Vagina (tissue), 2 donors: ENCODE results near the gene C22orf23. TPM values are rescaled to one million over a fixed set of nuclear protein-coding genes. Genes with fewer than 3 reads are reported as not detected.

Experiments
- DNase-seq, 2 donors: peaks; one replicate each; pipeline ENCODE4 v3.0.0-alpha.2; 2017; ENCODE audit errors: extremely low spot score in 2 of 2
- H3K27ac ChIP-seq: fragments of 200-600 bp; sonication (generic); one replicate; pipeline ENCODE4 v1.5.1; 2019
- H3K27me3 ChIP-seq: fragments of 200-600 bp; sonication (generic); one replicate; pipeline ENCODE4 v1.5.1; 2019
- H3K36me3 ChIP-seq, 2 donors: fragments of 200-600 bp; sonication (generic); one replicate each; pipeline ENCODE4 v1.5.1; 2017 to 2019
- H3K4me1 ChIP-seq: fragments of 200-600 bp; sonication (generic); one replicate; pipeline ENCODE4 v1.5.1; 2019
- H3K4me3 ChIP-seq, 2 donors: fragments of 200-600 bp; sonication (generic); 1 replicate in 1 of 2; 2 replicates in 1 of 2; pipeline ENCODE4 v1.5.1; 2016 to 2019
- H3K9me3 ChIP-seq: fragments of 200-600 bp; sonication (generic); one replicate; pipeline ENCODE4 v1.5.1; 2019
- CTCF ChIP-seq, 3 experiments: fragments of 450-650 bp in 2 of 3; fragments of 200-600 bp in 1 of 3; sonication (generic) in 1 of 3; IDR thresholded peaks; one replicate each; pipeline ENCODE4 v1.5.1; 2017 to 2019; ENCODE audit warnings: antibody characterized with exemption in 3 of 3, mild to moderate bottlenecking in 2 of 3, moderate library complexity in 2 of 3
- POLR2A ChIP-seq, 2 donors: fragments of 450-650 bp; IDR thresholded peaks; one replicate each; pipeline ENCODE4 v1.6.1; 2017; ENCODE audit warnings: antibody characterized with exemption in 2 of 2, mild to moderate bottlenecking in 2 of 2, moderate library complexity in 2 of 2
- POLR2AphosphoS5 ChIP-seq, 2 donors: sonication (generic); formaldehyde crosslinking; IDR thresholded peaks; one replicate each; pipeline ENCODE4 v1.9.0; 2017; ENCODE audit warnings: antibody characterized with exemption in 2 of 2, mild to moderate bottlenecking in 2 of 2, low read depth in 1 of 2; ENCODE audit not compliant: insufficient read depth in 1 of 2
- intact Hi-C: fragments of 100-400 bp; cut with DNase I; formaldehyde crosslinking; loops from one replicate; pipeline ENCODE4 v1.15.1; 2023
- total RNA-seq: library from RNA; depleted of rRNA; stranded (reverse); fragments of >200 nt; gene quantifications from one replicate; pipeline ENCODE4 v1.2.3, GENCODE V29; 2016

The C22orf23 gene
- total RNA-seq, 1 donor from 2014 or later: not detected

GRCh38 chr22:37930270-37930951 lies 23.0 kb downstream of the C22orf23 start:
- H3K36me3 ChIP-seq: peaks cover 0 to 75% of the 10 kb centered on the region in 2 donors
- peaks cover 41% of the 10 kb centered on the region for H3K4me1 ChIP-seq
- no peak overlapping the region for H3K4me3 ChIP-seq
- no peak for DNase-seq
- no peaks in the 10 kb centered on the region for H3K27me3 ChIP-seq
- H3K9me3 ChIP-seq: no peaks in the 10 kb centered on the region
- TF ChIP-seq CTCF (IDR thresholded peaks at IDR 0.05) (no peak), POLR2AphosphoS5 (IDR thresholded peaks at IDR 0.05; ENCODE audit: insufficient read depth in 1 of 2, low read depth in 1 of 2) (no peak), POLR2A (IDR thresholded peaks at IDR 0.05) (no peak)
- intact Hi-C loops: loop anchor here (10.0 kb wide), 1 partner anchor 46 kb away; no protein-coding TSS in a partner anchor
- H3K27ac ChIP-seq: peak overlapping the region; percentile 57

- intact Hi-C loops: no loop called here
- no peak for TF ChIP-seq CTCF (IDR thresholded peaks at IDR 0.05)
- no peak for TF ChIP-seq POLR2A (IDR thresholded peaks at IDR 0.05)
- TF ChIP-seq POLR2AphosphoS5 (IDR thresholded peaks at IDR 0.05; ENCODE audit: insufficient read depth in 1 of 2, low read depth in 1 of 2): no peak
- no peaks in the 10 kb centered on the region for H3K27me3 ChIP-seq
- DNase-seq: no peak
- peak overlapping the region; percentile 57 for H3K27ac ChIP-seq
- H3K4me1 ChIP-seq: peaks cover 39% of the 10 kb centered on the region
- H3K9me3 ChIP-seq: no peaks in the 10 kb centered on the region
- no peak overlapping the region for H3K4me3 ChIP-seq
- H3K36me3 ChIP-seq: peaks cover 0 to 68% of the 10 kb centered on the region in 2 donors
These were observed 24.0 kb downstream of the C22orf23 start for GRCh38 chr22:37929390-37929789.

GRCh38 chr22:37927637-37927936 lies 25.8 kb downstream of the C22orf23 start:
- intact Hi-C loops: no loop called here
- peaks cover 0 to 76% of the 10 kb centered on the region in 2 donors for H3K36me3 ChIP-seq
- H3K27ac ChIP-seq: no peak overlapping the region

GRCh38 chr22:37926771-37927636 lies 26.4 kb downstream of the C22orf23 start:
- Histone ChIP-seq H3K27ac (no peak overlapping the region), H3K4me1 (peaks cover 16% of the 10 kb centered on the region), H3K9me3 (no peaks in the 10 kb centered on the region), H3K27me3 (no peaks in the 10 kb centered on the region), H3K4me3 (no peak overlapping the region), H3K36me3 (peaks cover 0 to 70% of the 10 kb centered on the region in 2 donors)
- TF ChIP-seq CTCF (IDR thresholded peaks at IDR 0.05) (no peak), POLR2A (IDR thresholded peaks at IDR 0.05) (no peak), POLR2AphosphoS5 (IDR thresholded peaks at IDR 0.05; ENCODE audit: insufficient read depth in 1 of 2, low read depth in 1 of 2) (no peak)
- DNase-seq: peak in 1 of 2 donors; percentile 92
- intact Hi-C loops: no loop called here

More at GRCh38 chr22:37927637-37927936, 25.8 kb downstream of the C22orf23 start:
- H3K4me1 ChIP-seq: peaks cover 21% of the 10 kb centered on the region
- H3K4me3 ChIP-seq: no peak overlapping the region
- DNase-seq: no peak
- no peaks in the 10 kb centered on the region for H3K9me3 ChIP-seq
- TF ChIP-seq CTCF (IDR thresholded peaks at IDR 0.05): no peak
- TF ChIP-seq POLR2AphosphoS5 (IDR thresholded peaks at IDR 0.05; ENCODE audit: insufficient read depth in 1 of 2, low read depth in 1 of 2): no peak
- TF ChIP-seq POLR2A (IDR thresholded peaks at IDR 0.05): no peak
- no peaks in the 10 kb centered on the region for H3K27me3 ChIP-seq
